ENCODE data around the gene LUC7L2.
"Not testable (repeated sequence)": the region's sequence is repeated elsewhere in the genome, so short reads cannot be mapped to it uniquely, and the experiment has no call there.

Gene LUC7L2

DNA sequence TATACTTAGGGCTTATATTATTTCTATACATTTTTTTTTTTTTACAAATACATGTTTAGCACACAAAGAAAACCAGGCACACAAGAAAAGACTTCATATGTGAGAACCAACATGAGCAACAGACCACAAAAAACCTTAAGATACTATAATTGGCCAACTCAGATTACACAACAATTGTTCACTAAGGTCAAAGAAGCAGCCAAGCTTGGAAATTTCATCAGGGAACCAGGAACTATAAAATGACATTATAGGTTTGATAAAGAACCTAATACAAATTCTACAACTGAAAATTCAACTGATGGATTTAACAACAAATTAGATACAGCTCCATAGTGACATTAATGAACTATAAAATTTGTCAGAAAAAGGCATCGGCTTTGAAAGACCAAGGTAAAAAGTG, 4.4 kb upstream of the LUC7L2 start:
- in situ Hi-C loops (cut with MboI; ENCODE audit: low sequenced_read_pairs): no loop called here

DNA sequence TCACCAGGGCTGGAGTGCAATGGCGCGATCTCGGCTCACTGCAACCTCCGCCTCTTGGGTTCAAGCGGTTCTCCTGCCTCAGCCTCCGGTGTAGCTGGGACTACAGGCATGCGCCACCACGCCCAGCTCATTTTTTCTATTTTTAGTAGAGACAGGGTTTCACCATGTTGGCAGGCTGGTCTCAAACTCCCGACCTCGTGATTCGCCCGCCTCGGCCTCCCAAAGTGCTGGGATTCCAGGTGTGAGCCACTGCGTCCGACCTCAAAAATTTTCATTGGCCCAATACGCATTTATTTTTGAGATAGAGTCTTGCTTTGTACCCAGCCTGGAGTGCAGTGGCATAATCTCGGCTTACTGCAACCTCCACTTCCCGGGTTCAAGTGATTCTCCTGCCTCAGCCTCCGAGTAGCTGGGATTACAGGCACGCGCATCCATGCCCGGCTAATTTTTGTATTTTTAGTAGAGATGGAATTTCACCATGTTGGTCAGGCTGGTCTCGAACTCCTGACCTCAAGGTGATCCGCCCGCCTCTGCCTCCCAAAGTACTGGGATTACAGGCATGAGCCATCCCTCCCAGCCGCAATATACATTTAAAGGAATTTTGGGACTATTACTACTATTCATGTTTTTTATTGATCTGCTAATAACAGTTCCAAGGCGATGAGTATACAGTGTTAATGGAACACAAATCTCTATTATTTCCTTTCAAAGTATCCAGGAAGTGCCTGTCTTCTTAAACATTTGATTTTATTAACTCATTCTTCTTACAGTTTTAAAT, 1.8 kb upstream of the LUC7L2 start:
- in situ Hi-C loops (cut with MboI; ENCODE audit: low sequenced_read_pairs): not testable (repeated sequence)

DNA sequence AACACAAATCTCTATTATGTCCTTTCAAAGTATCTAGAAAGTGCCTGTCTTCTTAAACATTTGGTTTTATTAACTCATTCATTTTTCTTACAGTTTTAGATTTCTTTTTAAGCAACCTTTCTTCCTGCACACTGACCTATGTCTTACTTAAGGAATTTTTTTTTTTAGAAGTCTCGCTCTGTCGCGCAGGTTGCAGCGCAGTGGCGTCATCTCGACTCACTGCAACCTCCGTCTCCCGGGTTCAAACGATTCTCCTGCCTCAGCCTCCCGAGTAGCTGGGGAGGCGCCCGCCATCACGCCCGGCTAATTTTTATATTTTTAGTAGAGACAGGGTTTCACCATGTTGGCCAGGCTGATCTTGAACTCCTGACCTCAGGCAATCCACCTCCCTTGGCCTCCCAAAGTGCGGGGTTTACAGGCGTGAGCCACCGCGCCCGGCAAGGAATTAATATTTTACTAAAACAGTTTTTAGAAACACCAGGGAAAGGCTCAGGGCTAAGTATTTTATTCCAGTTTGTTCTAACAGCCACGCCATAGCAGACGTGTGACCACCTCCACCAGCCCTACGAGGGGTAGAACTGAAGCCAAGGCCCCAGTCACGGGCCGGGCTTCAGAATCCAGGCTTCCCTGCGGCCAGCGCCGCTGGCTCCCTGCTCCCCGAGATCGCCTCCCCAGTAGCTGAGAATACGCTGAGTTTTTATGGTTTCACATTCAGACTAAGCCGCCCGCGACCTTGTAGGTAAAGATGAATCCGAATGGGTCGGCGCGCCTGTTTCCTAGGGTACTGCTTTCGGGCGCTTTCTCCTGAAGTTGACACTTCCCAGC, 941 bp upstream of the LUC7L2 start:
- in situ Hi-C loops (cut with MboI; ENCODE audit: low sequenced_read_pairs): no loop called here

DNA sequence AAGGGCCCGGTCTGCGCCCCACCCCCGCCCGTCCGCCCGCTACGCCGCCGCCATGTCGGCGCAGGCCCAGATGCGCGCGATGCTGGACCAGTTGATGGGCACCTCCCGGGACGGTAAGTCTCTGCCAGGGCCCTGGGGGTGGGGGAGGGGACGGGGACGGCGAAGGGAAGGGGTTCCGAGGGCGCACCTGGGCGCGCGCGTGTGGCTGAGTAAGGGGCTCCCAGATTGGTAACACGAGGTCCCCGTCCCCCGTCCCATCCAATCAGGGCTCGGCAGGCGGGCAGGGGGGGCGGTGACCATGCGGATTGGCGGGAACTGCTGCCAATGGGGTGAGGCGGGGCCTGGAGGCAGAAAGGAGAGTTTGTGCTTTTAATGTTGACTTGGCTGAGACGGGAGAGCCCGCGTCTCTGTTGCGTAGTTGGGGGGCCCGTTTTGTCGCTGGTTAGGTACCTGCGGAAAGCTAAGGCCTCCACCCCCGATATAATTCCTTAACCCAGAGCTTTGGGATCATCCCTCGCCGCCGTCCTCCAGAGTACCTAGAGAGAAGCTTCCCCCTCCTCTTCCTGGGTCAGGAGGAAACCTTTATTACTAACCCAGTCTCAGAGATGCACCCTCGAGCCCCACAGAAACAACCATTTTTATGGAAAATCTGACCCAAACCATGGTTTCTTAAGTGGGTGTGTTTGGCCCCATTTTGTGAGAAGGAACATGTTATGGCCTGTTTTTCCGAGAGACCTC, 685 bp downstream of the LUC7L2 start:
- in situ Hi-C loops (cut with MboI; ENCODE audit: low sequenced_read_pairs): no loop called here

DNA sequence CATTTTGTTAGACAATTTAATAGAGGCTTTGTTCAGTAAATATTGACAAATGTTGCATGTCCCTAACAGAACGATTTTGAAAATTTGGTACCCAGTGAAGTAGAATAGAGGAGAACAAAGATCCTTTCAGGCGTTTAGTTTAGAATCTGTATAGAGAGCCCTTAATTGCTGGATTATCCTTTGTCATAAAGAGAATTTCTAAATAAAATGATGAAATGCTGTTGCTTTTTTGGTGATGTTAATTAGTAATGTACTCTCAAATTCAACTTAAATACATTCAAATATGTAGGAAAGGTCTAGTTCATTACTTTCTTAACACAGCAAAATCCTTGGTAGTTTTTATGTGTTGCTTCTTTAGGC, 1.2 kb downstream of the LUC7L2 start:
- in situ Hi-C loops (cut with MboI; ENCODE audit: low sequenced_read_pairs): no loop called here

DNA sequence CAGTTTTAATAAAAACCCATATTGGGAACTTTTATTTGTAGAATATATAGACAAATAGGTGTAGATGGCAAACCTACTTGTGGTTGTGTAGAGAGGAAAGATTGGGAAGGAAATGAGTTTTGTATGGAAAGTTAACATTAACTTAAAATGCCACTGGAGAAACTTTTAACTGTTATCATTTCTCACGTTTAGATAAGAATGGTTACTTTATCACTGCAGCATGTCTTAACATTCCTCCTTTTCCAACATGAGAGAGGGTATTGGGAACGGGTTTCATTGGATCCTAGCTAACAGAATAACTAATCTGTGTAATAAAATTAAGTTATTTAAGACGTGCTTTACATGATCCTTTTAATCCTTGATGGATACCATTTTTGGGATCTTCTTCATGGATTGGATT, 1.8 kb downstream of the LUC7L2 start:
- in situ Hi-C loops (cut with MboI; ENCODE audit: low sequenced_read_pairs): no loop called here

DNA sequence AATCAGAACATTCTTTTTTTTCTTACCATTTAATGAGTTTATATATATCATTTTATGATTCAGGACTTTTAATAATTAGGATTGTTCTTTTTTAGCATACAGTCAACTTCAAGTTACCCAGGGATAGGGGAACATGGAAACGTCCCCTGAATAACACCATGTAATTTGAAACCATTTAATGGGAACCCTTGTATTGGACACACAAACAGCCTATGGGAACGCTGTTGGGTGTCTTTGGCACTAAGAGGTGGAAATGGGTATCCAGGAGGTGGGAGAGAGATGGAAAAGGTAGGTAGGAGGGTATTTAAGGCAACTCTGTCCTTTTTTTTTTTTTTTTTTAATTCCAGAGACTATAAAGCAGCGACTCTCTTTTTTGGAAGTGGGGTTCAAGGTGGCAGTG, 2.6 kb downstream of the LUC7L2 start:
- in situ Hi-C loops (cut with MboI; ENCODE audit: low sequenced_read_pairs): no loop called here

DNA sequence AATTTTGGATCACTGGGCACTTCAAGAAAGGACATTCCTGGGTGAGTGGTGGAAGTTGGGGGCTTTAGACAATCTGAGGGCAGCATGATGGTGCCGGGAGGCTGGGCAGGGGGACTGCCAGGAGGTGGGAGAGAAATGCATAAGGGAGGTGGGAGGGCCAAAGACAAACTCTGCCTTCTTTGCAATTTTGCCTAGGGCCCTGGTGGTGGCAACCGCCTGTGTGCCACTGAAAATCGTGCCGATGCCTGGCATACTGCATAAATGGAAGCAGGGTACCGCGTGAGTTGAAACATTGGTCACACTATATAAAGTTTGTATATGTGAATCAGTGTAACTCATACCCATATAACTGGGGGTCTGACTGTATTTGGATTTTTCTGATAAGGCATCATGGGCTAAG, 3.3 kb downstream of the LUC7L2 start:
- in situ Hi-C loops (cut with MboI; ENCODE audit: low sequenced_read_pairs): no loop called here

DNA sequence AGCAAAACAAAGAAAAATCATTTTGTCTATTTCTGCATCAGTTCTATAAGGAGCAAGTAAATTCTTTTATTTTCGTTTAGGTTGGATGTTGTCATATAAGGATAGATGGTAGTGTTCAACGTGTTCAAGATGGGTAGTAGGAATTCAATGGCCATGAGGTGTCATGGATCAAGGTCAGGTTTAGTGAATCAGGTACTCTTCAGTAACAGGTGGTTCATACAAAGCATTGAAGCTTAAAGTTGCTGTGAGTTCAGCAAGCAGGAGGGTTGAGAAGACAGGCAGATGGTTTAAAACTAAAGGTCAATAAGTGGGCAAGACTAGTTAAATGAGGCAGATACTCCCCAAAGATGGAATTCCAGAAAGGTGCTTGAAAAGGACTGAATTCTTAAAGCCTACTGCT, 5.6 kb downstream of the LUC7L2 start:
- in situ Hi-C loops (cut with MboI; ENCODE audit: low sequenced_read_pairs): no loop called here

DNA sequence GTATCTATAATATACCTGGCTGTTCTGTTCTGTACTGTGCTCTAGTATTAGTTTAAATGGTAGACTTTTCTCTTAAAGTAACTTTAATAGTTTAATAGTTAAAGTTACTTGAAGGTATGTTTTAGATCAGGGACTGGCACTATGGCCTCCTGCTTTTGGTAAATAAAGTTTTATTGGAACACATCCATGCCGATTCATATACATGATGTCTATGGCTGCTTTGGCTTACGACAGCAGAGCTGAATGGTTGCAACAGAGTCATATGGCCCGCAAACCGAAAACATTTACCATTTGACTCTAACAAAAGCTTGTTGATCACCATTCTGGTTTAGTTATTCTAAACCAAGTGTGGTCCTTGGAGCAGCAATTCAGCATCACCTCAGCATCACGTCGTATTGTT, 6.7 kb downstream of the LUC7L2 start:
- in situ Hi-C loops (cut with MboI; ENCODE audit: low sequenced_read_pairs): no loop called here

DNA sequence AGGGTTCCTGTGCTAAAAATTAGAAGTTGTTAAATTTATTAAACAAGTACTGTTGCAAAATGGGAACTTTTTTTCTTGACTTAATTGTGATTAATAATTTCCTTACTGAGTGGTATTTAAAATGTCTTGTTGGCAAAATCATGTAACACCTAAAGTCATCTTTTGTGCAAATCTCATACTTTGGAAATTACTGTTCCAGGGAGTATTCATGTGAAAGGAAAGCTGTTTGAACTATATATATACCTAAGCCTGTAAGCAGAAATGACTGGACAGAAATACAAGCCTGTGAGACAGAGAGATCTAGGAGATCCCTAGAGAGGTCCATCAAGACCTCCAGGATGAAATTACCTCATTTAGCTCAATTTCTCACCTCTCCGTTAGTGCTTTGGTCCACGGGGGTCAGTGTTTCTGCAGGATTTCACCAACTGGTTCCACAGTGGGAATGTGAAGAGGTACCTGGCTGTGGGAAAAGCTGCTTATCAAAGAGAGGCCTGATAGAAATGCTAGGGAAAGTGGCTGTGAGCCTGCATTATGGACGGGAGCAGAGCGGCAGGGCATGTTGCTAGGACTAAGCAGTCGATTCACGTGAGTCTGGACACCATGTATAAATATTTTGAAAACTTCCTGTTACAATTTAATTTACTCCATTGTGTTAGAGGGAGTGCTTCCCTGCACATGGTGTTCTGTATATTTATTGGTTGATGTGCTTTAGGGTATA, 7.9 kb downstream of the LUC7L2 start:
- in situ Hi-C loops (cut with MboI; ENCODE audit: low sequenced_read_pairs): no loop called here

DNA sequence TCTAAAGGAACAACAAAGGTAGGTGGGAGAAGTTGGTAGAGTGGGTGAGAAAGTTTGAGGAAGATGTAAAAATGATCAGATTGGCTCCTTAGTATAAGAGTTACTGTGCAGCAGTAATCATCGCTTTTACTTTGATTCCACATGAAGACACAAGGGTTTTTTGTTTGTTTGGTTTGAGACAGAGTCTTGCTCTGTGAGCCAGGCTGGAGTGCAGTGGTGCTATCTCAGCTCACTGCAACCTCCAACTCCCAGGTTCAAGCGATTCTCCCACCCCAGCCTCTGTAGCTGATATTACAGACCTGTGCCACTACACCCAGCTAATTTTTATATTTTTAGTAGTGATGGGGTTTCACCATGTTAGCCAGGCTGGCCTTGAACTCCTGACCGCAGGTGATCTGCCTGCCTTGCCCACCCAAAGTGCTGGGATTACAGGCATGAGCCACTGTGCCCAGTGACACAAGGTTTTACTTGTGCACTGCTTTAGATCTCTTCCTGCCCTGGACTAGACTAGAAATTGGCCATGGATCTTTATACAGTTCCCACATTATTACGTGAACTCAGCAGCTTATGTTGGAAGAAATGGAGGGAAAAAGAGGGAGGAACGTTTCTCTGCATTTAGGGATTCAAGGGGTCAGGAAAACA, 10.7 kb downstream of the LUC7L2 start:
- in situ Hi-C loops (cut with MboI; ENCODE audit: low sequenced_read_pairs): no loop called here

DNA sequence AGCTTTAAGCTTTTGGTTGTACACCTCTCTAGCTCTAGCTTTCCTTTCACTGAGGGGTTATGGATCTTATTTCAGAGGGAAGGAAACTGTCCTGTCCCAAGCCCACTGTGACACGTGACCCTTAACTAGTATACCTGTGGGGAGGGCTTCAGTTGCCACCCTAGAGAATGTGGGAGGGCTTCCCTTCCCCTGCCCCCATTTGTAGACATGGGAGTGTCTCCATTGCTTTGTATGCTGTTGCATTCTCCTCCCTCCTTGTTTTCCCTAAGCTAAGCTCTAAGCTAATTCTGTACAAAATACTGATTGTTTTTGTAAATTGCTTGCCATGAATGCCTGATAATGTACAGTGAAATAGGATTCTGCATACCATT, 11.2 kb downstream of the LUC7L2 start:
- in situ Hi-C loops (cut with MboI; ENCODE audit: low sequenced_read_pairs): no loop called here

DNA sequence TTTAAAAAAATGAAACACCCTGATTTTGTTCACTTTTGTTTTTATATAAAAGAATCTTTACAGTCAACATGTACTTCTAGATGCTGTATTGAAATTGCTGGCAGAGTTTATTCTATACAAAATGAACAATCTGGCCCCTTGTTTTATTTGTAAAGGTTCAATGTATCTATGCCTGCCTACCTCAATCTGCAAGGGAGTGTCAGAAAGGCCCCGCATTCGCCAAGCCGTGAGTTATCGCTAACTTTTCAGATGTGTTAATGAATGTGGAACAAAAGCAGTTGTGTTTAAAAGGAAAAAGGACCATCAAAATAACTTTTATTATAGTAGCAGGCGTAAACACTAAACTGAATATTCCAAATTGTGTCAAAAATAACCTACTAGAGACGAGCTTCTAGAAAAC, 14.6 kb downstream of the LUC7L2 start:
- in situ Hi-C loops (cut with MboI; ENCODE audit: low sequenced_read_pairs): no loop called here

DNA sequence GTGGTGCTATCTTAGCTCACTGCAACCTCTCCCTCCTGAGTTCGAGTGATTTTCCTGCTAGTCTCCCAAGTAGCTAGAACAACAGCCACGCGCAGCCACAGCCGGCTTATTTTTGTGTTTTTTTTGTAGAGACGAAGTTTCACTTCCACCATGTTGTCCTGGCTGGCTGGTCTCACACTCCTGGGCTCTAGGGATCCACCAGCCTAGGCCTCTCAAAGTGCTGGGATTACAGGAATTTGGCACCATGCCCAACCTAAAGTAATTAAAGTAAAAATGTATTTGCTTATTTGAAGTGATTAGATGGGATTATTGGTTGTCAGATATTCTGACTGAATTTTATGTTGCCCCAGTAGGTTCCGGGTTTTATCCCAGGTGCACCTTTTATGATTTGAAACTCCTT, 22.7 kb downstream of the LUC7L2 start:
- in situ Hi-C loops (cut with MboI; ENCODE audit: low sequenced_read_pairs): no loop called here

DNA sequence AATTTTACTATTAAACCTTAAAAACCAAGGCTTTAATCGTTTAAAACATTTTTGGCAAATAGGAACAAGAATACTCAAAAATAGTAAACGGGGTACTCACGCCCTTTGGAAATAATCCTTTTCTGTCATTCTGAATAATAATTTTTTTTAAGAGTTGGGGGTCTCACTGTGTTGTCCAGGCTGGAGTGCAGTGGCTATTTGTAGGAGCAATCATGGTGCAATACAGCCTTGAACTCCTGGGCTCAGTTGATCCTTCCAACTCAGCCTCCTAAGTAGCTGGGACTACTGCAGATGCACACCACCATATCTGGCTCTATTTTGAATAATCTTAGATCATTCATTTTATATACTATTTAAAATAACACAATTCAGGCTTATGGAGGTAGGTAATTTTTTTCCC, 24.9 kb downstream of the LUC7L2 start:
- in situ Hi-C loops (cut with MboI; ENCODE audit: low sequenced_read_pairs): no loop called here

DNA sequence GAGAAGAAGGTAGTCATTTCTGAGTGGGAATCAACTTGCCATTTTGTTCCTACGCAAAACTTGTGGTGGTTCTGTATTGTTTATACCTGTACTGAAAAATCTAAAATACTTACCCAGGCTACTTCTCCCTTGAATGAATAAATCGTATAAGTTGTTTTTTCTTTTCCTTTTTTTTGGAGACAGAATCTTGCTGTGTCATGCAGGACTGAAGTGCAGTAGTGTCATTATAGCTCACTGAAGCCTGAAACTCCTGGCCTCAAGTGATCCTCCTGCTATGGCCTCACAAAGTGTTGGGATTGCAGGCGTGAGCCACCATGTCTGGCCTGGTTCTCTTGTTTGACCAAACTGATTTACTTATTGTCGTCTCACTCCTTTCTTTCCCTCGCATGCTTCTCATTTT, 27.9 kb downstream of the LUC7L2 start:
- in situ Hi-C loops (cut with MboI; ENCODE audit: low sequenced_read_pairs): no loop called here

DNA sequence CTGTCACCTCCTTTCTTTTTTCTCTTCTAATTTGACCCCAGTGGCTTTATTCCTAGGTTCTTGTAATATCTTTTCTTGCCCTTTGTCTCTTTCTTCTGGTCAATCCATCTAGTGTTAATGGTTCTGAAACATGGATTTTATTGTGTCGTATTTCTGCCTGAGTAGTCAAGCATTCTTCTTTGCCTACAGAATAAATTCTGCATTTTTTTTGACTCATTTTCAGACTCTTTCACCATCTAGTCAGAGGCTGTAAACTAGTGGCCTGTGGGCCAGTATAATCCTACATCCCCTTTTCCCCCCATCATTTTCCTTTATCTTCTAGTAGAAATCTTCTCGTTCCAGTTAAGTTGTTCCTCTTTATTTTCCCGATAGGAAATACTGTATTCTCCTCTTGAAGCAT, 29.4 kb downstream of the LUC7L2 start:
- in situ Hi-C loops (cut with MboI; ENCODE audit: low sequenced_read_pairs): no loop called here

DNA sequence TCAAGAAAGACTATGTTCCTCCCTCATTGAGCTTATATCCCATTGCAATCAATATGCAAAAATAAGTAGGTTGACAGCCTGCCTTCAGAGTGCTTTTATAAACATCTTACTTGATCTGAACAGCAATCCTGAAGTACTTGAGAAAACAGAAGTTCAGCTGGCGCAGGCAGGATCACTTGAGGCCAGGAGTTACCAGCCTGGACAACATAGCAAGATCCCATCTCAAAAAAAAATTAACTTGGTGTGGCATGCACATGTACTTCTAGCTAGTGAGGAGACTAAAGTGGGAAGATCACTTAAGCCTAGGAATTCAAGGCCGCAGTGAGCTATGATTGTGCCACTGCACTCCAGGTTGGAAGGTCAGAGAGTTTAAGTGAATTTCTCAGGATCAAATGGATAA, 30.1 kb downstream of the LUC7L2 start:
- in situ Hi-C loops (cut with MboI; ENCODE audit: low sequenced_read_pairs): no loop called here

DNA sequence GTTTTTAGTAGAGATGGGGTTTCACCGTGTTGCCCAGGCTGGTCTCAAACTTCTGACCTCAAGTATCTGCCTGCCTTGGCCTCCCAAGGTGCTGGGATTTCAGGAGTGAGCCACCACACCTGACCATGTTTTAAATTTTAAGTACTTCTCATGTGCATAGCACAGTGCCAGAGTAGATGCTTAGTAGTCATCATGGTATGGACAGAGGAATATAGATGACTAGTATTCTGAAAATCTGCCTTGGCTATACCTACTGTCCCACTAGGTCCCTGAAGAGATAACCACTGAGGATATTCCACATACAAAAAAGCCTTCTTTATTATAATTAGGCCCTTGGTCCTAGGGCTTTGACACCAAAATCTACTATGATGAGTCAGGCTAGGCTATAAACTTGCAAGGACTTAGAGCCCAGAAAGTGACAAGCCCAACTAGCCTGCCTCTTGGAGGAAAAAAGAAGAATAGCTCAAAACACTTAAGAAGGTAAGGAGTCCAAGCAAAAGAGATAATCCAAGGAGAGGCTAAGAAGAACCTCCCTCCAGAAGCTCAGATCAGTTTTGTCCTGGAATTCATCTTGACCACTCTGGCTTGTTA, 34.0 kb downstream of the LUC7L2 start:
- in situ Hi-C loops (cut with MboI; ENCODE audit: low sequenced_read_pairs): no loop called here
